HG03460 (cell line): ENCODE results near the gene HDAC2.
"Not testable (repeated sequence)": the region's sequence is repeated elsewhere in the genome, so short reads cannot be mapped to it uniquely, and the experiment has no call there.

Experiments
- ATAC-seq: cut with Tn5 transposase; IDR thresholded peaks from one replicate; pipeline ENCODE4 v1.9.1; 2021; ENCODE audit not compliant: unreplicated experiment

Gene HDAC2

GRCh38 chr6:113920663-113921267 lies 50.2 kb downstream of the HDAC2 start:
- ATAC-seq = peak; percentile 96

DNA sequence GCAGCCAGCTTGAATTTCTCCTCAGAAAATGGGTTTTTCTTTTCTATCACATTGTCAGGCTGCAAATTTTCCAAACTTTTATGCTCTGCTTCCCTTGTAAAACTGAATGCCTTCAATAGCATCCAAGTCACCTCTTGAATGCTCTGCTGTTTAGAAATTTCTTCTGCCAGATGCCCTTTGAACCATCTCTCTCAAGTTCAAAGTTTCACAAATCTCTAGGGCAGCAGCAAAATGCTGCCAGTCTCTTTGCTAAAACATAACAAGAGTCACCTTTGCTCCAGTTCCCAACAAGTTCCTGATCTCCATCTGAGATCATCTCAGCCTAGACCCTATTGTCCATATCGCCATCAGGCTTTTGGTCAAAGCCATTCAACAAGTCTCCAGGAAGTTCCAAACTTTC lies 60.7 kb downstream of the HDAC2 start:
- ATAC-seq = not testable (repeated sequence)

DNA sequence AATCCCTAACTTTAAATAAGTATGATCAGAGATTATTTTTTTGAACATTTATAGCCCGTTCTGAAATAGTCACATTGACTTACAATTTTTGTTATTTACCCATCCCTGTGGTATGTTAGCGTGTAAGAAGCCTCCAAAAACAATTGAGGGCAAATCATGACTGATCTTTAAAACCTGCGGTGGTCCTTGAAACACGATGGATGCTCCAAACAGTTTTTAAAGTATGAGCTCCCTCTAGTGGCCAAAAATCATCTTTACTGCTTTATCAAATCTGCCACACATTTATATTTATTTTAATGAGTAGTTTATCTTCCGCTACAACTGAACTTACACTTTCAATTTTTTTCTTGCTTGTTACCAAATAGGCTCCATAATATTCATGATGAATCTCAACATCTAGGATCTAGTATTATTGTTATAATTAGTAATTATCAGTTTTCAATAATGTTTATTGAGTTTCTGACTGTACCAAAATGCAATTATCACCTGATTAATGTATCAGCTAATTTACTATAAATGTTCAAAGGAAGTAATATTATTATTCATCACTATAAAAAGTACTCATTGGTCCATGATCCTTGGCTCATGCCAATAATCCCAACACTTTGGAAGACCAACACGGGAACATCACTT lies 61.6 kb downstream of the HDAC2 start:
- peak; percentile 61 for ATAC-seq

- no peak for ATAC-seq
These were observed 62.1 kb downstream of the HDAC2 start for GRCh38 chr6:113908801-113909200.

GRCh38 chr6:113907102-113907815 lies 63.7 kb downstream of the HDAC2 start:
- no peak for ATAC-seq

DNA sequence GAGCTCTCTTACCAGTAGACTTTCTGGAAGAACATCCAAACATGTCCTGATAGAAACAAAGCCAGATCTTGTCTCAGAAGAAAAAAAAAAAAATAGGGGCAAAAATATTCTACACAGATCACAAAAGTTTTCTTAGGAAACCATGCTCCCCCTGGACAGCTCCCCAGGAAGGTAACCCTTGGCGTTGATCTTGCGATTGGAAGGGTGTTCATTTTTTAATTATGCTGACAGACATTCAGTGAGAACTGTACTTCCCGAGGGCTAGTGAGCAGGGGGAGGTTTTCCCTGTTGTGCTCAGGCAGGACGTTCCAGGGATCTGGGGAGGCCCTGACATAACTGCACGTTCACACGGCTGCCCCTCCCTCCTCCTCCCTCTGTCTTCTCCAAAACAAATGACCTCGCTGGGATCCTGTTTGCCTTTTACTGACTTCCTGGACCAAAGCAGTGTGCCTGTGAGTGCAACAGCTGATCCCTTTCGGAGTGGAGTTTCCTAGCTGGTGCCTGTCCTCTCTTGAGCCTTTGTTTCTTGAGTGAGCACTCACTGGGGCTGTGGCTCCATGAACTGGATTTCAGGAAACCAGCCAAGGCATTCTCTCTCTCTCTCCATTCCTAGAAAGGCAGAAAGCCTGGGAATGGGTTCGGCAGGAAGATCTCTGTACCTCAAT lies 67.2 kb downstream of the HDAC2 start:
- no peak for ATAC-seq

DNA sequence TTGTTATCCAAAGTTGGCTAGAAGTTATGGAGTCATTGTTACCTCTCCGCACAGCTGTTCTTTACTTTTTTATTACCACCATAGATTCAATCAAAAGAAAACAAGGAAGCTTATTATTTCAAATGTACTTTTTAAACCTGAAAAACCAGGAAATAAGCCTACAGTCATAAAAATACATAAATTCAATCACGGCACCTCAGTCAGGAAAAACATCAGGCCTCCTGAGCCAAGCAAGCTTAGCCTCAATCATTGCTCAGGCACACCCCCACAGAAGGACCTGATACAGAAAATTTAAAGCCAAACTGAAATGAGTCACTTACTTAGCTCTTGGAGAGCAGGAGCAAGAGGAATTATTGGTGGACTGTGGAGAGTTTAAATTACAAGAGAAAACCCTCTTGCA lies 69.5 kb downstream of the HDAC2 start:
- no peak for ATAC-seq

GRCh38 chr6:113894712-113895674 lies 76.0 kb downstream of the HDAC2 start:
- ATAC-seq = no peak

GRCh38 chr6:113893866-113894265 lies 77.1 kb downstream of the HDAC2 start:
- ATAC-seq = no peak

DNA sequence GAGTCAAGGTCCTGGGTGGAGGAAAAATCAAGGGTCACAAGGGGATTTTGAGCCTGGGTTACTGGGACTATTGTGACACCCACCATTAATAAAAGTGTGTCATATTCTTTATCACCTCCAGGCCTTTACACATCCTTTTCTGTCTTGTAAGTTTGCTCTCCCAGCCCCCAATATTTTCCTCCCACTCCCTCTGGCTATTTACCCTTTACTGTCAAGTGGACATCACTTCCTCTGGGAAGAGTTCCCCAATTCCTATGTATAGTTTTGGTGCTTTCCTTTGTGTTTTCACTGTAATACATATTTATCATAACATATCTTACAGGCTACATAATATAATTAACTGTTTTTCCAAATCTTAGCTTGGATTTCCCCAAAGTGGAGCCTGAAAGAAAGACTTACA lies 77.5 kb downstream of the HDAC2 start:
- ATAC-seq = no peak

DNA sequence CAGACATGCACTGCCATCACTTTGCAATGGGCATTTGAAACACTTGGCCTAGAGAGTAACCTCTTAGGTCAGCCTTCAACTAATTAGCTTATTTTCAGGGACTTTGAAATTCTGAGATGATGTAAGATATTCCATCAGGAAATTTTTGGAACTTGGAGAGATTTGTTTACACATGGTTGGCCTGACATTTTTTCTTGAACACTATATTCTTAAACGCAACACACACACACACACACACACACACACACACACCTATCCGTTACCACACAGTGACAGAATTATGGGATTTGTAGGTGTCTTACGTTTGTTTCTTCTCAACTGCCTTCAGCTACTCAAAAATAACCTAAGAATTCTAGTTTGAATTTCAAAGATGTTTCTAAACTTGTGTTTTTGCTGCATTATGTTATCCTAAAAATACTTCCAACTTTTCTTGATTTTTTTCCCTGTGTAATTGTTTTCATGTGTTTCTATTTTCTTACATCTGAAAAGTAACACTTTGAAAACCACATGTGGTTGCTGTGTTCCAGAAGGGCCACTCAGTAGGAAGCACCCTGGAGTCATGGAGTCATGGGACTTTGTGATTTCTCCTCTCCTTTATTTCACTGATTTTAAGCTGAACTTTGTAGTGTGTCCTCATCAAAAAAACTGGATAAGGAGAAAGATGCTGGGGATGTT lies 81.9 kb downstream of the HDAC2 start:
- ATAC-seq = no peak

GRCh38 chr6:113888493-113888892 lies 82.5 kb downstream of the HDAC2 start:
- no peak for ATAC-seq

DNA sequence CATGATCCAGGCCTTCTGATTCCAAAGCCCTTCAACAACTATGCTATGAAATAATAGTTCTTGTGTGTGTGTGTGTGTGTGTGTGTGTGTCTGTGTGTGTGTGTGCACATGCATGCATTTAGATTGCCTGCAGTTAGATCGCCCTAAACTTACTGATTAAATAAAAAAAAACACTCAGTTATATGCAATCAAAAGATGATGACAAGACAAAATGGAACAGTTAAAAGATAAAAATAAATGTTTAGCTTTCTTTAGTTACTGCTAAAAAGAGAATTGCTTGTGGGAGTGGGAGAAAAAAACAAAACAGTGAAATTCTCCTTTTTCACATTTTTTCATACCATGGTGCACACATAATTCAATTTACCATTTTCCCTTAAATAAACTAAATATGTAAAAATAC lies 84.4 kb downstream of the HDAC2 start:
- ATAC-seq = no peak

- ATAC-seq = no peak
These were observed 86.9 kb downstream of the HDAC2 start for GRCh38 chr6:113884011-113884410.
